ENCODE measurements around the gene ALDH3B2. TPM values are rescaled to one million over a fixed set of nuclear protein-coding genes. Genes with fewer than 3 reads are reported as not detected.

The ALDH3B2 gene
- total RNA-seq, 1 experiment from 2014 or later = not detected

GRCh38 chr11:67632982-67633755, 41.3 kb downstream of the ALDH3B2 start:
- intact Hi-C loops (cut with micrococcal nuclease; ENCODE audit: unreplicated experiment) = no loop called here
- no peaks in the 10 kb centered on the region for H3K36me3 ChIP-seq (ENCODE audit: control insufficient read depth, insufficient read depth, low read length)
- DNase-seq (ENCODE audit: low read depth, low spot score) (no peak), ATAC-seq (no peak)
- CTCF ChIA-PET = interaction anchor here (1.6 kb wide), 1 partner anchor 18 kb away, joined by 13 read pairs; no protein-coding TSS in a partner anchor
- in situ Hi-C loops (cut with HindIII; ENCODE audit: low pct_unique_long_range_greater_than_20kb, low sequenced_read_pairs) = no loop called here
- H3K27me3 ChIP-seq (ENCODE audit: control insufficient read depth, insufficient read depth, low read length) = no peaks in the 10 kb centered on the region
- H3K4me1 ChIP-seq (ENCODE audit: control insufficient read depth, insufficient read depth, low read length) = peaks cover 13% of the 10 kb centered on the region; the same call in 1 of the 2 replicates
- no peaks in the 10 kb centered on the region for H3K9me3 ChIP-seq (ENCODE audit: control insufficient read depth, insufficient read depth, low read depth, low read length)
- H3K4me3 ChIP-seq (ENCODE audit: low read depth in 2 of 2, low read length in 2 of 2) = no peak overlapping the region
- BruUV-seq (replicated peaks) = no TSS peak
- TF ChIP-seq POLR2AphosphoS5 (IDR thresholded peaks at IDR 0.05; ENCODE audit: low read depth, low read length) = no peak
- TF ChIP-seq TCF7L2 (IDR thresholded peaks at IDR 0.05; ENCODE audit: low read depth, low read length) = no peak
- no peak for TF ChIP-seq CTCF (IDR thresholded peaks at IDR 0.05)
- no peak for TF ChIP-seq REST (IDR thresholded peaks at IDR 0.05; ENCODE audit: insufficient read depth in 1 of 2, low read depth in 2 of 2, low read length in 1 of 2)
- TF ChIP-seq SIN3A (IDR thresholded peaks at IDR 0.05; ENCODE audit: borderline replicate concordance, insufficient read depth, low read depth, low read length) = no peak
- POLR2A ChIA-PET = no interaction called here
- H3K27ac ChIP-seq (ENCODE audit: low read length) = no peak overlapping the region

- Histone ChIP-seq H3K4me1 (ENCODE audit: control insufficient read depth, insufficient read depth, low read length) (peaks cover 13% of the 10 kb centered on the region; the same call in 1 of the 2 replicates), H3K36me3 (ENCODE audit: control insufficient read depth, insufficient read depth, low read length) (no peaks in the 10 kb centered on the region), H3K4me3 (ENCODE audit: low read depth in 2 of 2, low read length in 2 of 2) (no peak overlapping the region), H3K27ac (ENCODE audit: low read length) (no peak overlapping the region), H3K27me3 (ENCODE audit: control insufficient read depth, insufficient read depth, low read length) (no peaks in the 10 kb centered on the region), H3K9me3 (ENCODE audit: control insufficient read depth, insufficient read depth, low read depth, low read length) (no peaks in the 10 kb centered on the region)
- BruUV-seq (replicated peaks) = no TSS peak
- ChIA-PET CTCF (interaction anchor here (1.6 kb wide), 1 partner anchor 19 kb away, joined by 13 read pairs; no protein-coding TSS in a partner anchor), POLR2A (no interaction called here)
- intact Hi-C loops (cut with micrococcal nuclease; ENCODE audit: unreplicated experiment) (no loop called here), in situ Hi-C loops (cut with HindIII; ENCODE audit: low pct_unique_long_range_greater_than_20kb, low sequenced_read_pairs) (no loop called here)
- TF ChIP-seq REST (IDR thresholded peaks at IDR 0.05; ENCODE audit: insufficient read depth in 1 of 2, low read depth in 2 of 2, low read length in 1 of 2) = no peak
- no peak for TF ChIP-seq TCF7L2 (IDR thresholded peaks at IDR 0.05; ENCODE audit: low read depth, low read length)
- TF ChIP-seq SIN3A (IDR thresholded peaks at IDR 0.05; ENCODE audit: borderline replicate concordance, insufficient read depth, low read depth, low read length) = no peak
- TF ChIP-seq CTCF (IDR thresholded peaks at IDR 0.05) = no peak
- TF ChIP-seq POLR2AphosphoS5 (IDR thresholded peaks at IDR 0.05; ENCODE audit: low read depth, low read length) = no peak
- no peak for DNase-seq (ENCODE audit: low read depth, low spot score)
- ATAC-seq = no peak
These were observed 42.0 kb downstream of the ALDH3B2 start for GRCh38 chr11:67632175-67632981.

Data from Panc1 (cell line).